Measurements from ENCODE around the gene IL34.

IL34 gene

GRCh38 chr16:70703835-70704381, 57.5 kb downstream of the IL34 start:
- DNase-seq = no peak

GRCh38 chr16:70704586-70704985, 58.2 kb downstream of the IL34 start:
- DNase-seq = no peak

GRCh38 chr16:70705056-70705455, 58.7 kb downstream of the IL34 start:
- DNase-seq = no peak

- DNase-seq = no peak
Measured at GRCh38 chr16:70706948-70707465, 60.6 kb downstream of the IL34 start.

- DNase-seq = no peak
Measured at GRCh38 chr16:70708366-70709246, 62.2 kb downstream of the IL34 start.

GRCh38 chr16:70709457-70709856, 63.1 kb downstream of the IL34 start:
- DNase-seq = no peak

- DNase-seq = no peak
Measured at GRCh38 chr16:70709942-70710341, 63.6 kb downstream of the IL34 start.

All from NCI-H2107 (cell line).